ENCODE data around the gene TOM1.
"Not testable (repeated sequence)": the region's sequence is repeated elsewhere in the genome, so short reads cannot be mapped to it uniquely, and the experiment has no call there.

DNA sequence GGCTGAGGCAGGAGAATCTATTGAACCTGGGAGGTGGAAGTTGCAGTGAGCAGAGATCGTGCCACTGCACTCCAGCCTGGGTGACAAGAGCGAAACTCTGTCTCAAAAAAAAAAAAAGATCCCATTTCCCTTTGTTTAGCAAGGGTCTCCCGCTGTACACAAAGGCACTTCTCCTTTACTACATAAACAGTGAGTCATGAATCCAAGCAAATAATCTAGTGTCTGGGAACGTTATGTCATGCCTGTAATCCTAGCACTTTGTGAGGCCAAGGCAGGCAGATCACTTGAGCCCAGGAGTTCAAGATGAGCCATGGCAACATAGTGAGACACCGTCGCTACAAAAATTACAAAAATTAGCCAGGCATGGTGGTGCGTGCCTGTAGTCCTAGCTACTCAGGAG, 64.5 kb downstream of the TOM1 start:
- TF ChIP-seq, protein P1, sequence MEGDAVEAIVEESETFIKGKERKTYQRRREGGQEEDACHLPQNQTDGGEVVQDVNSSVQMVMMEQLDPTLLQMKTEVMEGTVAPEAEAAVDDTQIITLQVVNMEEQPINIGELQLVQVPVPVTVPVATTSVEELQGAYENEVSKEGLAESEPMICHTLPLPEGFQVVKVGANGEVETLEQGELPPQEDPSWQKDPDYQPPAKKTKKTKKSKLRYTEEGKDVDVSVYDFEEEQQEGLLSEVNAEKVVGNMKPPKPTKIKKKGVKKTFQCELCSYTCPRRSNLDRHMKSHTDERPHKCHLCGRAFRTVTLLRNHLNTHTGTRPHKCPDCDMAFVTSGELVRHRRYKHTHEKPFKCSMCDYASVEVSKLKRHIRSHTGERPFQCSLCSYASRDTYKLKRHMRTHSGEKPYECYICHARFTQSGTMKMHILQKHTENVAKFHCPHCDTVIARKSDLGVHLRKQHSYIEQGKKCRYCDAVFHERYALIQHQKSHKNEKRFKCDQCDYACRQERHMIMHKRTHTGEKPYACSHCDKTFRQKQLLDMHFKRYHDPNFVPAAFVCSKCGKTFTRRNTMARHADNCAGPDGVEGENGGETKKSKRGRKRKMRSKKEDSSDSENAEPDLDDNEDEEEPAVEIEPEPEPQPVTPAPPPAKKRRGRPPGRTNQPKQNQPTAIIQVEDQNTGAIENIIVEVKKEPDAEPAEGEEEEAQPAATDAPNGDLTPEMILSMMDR (conservative IDR thresholded peaks at IDR 0.05; ENCODE audit: low read depth, low read length), result not testable (repeated sequence)
- not testable (repeated sequence) for TF ChIP-seq EZH2phosphoT487 (IDR thresholded peaks at IDR 0.05; ENCODE audit: borderline replicate concordance, low read length); EZH2 (IDR thresholded peaks at IDR 0.05; ENCODE audit: low read length, unreplicated experiment)
